ENCODE results near the gene SHQ1.
"Not testable (repeated sequence)": the region's sequence is repeated elsewhere in the genome, so short reads cannot be mapped to it uniquely, and the experiment has no call there.

The SHQ1 gene

DNA sequence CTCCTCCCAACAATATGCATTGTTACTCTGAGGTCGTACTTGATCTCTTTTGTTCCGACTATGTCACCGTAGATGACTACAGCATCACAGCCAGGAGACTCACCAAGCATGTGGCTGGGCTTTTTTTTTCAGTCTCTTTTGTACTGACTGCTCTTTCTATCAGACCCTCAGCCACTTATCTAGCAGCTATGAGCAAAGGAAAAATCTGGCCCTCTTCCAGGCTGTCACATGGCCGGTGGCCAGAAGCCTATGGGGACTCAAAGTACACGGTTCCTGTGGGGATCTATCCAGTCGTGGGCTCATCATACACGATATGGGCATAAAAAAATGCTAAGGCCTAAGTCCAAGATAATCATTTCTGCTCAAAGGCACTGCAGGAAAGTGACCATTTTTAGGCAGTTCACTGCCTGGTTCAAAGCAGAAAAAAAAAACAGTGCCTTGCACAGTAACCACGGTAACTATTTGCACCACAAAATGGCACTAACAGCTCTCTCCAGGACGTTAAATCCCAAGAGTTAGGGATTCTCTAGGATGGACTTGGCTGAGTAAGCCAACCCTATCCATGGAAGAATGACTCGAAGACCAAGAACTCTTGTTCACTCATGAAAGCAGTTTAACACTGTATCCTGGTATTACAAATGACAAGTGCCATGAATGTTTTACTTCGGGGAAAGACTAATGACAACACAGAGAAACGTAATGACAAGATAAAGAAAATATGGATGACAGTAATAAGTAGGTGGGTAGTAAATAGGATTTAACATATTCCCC lies 50.3 kb downstream of the SHQ1 start:
- DNase-seq: peak; percentile 54

DNA sequence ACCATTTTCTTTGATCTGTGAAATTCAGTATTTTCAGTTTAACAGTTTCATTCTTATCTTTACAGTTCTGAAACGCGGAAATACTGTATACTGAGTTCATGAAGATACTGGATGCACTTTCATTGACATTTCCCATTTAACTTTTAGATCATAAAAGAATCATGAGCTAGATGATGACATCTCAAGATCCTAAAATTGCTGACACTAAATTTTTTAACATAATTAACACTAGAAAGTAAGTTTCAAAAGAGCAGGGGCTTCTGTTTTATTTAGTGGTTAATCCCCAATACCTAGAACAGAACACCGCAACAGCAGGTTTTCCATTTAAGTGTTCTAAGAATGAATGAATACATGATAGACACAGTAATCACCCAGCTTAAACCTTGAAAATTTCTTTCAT lies 54.2 kb downstream of the SHQ1 start:
- no peak for DNase-seq

DNA sequence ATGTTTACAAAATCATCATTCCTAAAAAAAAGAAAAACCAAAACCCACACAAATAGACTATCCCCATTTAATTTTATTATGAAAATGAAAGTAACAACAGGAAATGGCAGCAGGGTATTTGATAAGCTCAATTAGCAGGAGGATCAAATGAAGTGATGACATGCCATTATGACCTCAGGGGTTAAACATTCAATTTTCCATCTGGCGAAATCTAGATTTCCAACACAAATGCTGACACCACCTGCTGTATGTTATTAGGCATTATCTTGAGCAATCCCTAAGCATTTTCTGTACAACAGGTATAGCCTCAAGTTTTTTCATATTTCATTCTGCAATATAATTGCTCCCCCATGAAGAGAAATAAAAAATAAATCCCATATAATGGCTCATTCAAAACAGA lies 57.1 kb downstream of the SHQ1 start:
- no peak for DNase-seq

DNA sequence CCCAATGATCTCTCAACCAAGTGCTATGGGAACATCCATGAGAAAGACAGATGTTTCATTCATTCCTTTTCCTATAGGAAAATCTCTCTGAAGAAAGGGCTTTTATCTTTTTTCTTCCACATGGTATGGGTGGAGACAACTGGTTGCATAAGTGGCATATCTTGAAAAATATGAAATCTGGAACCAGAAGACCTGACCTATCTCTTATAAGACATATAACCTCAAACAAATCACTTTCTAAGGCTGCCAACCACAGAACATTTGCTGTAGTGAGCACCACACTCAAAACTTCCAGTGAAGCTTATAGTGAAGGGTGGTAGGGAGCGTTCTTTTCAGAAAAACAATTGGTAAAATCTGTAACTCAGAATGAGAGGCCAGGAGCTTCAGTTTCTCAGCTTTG lies 58.5 kb downstream of the SHQ1 start:
- DNase-seq: no peak

DNA sequence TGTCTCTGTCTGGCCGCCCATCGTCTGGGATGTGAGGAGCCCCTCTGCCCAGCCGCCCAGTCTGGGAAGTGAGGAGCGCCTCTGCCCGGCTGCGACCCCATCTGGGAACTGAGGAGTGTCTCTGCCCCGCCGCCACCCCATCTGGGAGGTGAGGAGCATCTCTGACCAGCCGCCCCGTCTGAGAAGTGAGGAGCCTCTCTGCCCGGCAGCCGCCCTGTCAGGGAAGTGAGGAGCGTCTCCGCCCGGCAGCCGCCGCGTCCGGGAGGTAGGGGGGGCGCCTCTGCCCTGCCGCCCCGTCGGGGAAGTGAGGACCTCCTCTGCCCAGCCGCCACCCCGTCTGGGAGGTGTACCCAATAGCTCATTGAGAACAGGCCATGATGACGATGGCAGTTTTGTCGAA lies 60.0 kb downstream of the SHQ1 start:
- not testable (repeated sequence) for DNase-seq

DNA sequence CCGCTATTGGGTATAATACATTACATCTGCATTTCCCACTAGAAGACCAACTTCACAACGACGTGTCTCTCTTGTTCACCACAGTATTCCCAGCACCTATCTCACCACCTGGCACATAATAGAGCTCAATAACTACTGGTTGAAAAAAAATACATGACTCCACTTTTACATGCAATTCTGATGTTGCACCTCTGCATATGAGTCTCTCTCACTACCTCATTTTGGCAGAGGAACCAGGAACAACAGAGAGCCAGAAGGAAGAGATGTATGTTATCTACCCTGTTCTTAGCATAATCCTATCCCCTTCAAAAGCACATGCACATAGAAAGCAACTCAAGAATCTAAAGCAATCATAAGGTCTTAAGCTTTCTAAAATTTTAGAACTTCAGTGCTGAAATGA lies 61.6 kb downstream of the SHQ1 start:
- DNase-seq: no peak

DNA sequence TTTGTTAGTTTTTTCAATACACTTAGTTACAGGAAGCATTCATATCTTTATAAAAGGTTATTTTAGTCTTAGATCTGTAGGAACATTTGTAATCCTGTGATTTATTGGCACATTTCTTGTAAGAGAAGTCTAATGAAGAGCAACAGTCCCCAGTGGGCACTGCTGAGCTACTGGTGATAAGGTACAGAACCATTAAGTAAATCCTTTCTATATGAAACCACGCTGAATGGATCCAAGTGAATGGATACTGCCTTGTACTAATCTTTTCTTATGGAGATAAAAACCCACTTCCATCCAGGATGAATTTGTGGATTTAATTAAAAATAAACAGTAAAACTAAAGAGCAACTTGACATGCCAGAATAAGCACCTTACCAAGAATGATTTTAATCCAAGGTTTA lies 64.0 kb downstream of the SHQ1 start:
- DNase-seq: no peak

DNA sequence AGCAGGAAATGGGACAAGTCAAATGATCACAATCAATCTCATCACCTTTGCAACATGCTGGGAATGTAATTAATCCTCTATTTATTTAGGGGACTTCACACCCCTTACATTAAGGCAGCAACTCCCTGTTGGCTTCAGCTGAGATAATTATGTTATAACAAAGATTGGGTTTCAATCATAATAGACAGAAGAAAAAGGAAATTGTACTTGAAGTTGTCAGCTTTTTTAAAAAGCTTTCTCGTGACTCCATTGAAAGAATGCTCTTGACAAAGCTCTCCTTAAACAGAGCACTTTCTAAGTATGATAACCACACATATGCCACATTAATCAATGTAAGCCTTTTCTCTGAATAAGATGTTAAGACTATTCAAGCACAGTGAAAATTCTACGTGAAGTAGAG lies 65.7 kb downstream of the SHQ1 start:
- DNase-seq: no peak

DNA sequence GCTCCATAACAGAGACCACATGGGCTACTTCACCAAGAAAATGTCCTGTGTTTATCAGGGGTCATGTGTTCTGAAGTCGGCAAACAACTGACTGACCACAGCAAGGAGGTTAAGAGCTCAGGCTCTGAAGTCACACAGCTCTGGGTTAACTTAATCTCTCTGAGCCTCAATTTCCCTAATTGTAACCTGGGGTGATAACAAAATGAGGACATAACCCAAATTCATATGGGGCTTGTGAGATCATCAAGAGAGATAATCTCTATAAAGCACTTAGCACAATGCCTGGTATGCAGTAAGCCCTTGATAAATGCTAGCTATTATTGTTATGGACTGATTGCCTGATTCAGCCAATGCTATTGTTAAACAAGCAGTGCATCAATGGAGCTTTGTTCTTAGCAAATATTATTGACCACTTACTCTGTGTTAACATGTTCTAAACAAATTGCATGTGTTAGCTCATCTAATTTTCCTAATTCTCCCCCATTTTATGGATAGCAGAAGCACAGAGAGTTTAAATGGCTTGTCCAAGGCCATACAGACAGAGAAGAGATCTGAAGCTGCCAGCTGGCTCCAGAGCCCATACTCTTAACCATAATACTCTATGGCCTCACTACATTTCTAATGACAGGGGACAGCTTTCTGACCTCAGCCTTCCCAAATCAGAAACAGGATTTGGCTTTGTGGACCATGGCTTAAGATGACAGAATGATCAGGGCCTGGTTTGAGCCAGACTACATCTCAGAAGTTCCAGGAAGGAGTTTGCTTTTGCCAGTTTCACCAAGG lies 78.3 kb downstream of the SHQ1 start:
- DNase-seq: no peak

DNA sequence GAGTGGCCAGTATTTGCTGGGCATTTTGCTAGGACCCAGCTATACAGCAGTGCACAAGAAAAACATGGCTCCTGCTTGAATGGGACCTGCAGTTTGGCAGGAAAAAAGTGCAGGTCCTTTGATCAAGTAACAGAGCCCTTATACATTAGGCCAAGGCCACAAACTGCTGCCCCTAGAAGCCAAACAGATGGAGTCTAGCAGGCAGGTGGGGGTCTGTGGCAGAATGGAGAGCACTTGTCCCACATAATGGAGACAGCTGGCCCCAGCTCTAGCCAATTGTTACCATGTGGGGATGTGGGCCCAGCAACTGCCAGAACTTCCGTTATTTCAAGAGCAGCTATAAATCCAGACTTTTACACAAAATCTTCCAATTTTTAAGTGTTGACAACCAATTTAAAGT lies 79.3 kb downstream of the SHQ1 start:
- peak; percentile 28 for DNase-seq

DNA sequence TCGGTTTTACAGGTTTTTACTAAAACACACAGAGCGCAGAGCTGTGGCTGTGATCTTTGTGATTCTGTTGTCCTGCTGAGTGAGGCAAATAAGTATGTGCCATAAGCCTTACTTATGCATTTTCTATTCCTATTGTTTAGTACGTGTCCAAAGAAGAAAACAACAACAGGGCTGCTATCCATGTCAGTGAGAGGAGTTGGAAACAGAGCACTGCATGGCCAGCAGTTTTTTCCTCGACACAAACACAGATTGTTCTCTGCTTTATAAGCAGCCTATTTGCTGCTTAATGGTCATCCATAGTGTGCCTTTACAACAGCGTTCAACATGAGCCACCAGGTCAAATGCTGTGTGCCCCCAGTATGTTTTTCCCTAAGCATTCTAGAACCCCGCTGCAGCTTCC lies 79.8 kb downstream of the SHQ1 start:
- no peak for DNase-seq

DNA sequence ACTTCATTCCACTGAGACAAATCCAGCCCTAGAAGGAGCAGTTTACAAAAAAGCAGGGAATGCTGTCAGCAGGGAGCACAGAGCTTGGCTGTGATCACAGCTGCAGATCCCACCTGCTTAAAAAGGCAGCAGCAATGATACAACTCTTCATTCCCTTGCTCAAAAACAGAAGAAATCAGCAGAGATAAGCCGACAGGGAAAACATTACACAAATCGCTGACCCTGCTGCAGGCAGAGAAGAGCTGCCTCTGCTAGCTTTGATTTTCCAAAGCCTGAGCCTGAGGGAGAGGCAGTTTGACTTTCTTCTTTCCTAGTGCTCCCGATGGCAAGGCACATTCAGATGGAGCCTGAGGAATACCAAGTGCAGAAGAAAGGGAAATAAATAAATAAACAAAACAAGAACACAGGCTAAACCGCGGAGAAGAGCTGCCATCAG lies 80.2 kb downstream of the SHQ1 start:
- no peak for DNase-seq

DNA sequence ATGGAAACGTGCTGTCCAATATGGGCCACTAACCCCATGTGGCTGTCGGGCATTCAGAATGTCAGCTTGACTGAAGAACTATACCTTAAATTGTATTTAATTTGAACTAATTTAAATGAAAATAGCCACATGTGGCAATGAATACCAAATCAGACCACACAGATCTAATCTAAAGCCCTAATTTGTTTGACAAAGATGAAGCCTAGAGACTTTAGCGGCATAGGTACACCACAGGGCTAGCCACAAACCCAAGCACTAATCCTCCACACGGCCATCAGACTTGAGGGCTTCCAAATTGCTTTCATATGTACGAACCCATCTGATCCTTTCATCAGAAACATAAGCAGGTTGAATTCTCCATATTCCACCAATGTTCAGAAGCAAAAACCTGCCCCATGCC lies 81.4 kb downstream of the SHQ1 start:
- no peak for DNase-seq

DNA sequence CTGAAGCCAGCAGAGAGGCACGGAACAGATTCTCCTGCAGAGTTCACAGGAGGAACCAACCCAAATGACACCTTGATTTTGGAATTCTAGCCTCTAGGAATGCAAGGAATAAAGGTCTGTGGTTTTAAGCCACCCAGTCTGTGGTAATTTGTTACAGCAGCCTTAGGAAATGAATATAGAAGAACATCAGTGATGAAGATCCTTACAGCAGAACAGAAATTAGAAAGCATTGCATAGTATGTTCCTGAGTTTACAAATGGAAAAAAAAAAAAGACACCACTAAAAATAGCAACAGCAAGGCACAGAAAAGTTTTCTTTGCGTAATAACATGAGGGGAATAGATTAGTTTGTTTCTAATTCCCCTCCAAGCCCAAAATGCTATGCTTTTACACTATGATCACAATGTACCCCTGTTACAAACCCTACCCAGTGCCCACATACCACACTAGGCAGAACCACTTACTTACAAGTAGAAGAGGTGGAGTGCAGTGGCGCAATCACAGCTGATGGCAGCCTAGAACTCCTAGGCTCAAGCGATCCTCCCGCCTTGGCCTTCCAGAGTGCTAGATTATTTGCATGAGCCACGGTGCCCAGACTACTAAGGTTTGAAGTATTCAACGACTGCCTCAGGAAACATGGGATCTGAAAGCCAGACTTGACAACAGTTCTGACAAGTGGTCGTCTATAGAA lies 84.3 kb downstream of the SHQ1 start:
- DNase-seq: no peak

DNA sequence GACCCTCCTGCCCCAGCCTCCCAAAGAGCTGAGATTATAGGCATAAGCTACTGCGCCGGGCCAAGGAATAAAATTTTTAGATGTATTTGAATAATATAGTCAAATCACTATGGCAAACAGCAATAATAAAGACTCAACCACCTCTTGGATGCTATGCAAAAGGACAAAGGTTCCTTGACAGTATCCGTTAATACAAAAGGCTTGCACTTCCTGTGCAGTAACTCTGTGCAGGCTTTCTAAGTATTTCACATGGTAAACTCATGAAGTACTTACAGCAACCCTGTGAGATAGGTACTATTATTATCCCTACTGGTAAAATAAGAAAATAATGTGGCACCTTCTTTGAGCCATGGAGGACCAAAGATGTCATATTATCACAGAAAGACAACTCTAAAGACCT lies 86.8 kb downstream of the SHQ1 start:
- DNase-seq: no peak

DNA sequence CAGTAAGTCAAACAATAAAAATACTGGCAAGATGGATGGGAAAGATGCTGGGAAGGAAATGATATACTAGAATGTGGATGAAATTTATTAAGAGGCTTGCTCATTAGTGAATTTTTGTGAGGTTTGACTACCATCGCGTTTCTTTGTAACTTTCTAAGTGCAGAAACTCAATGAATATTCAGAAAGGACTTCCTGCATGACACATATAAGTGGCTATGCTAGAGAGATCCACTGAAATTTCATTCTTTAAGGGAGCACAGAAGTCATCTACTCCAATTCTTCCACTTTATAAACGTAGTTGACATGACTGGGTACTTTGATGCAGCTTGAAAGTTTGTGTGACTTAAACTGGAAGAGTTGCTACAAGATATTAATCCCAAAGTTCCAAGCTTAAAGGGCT lies 88.0 kb downstream of the SHQ1 start:
- no peak for DNase-seq

DNA sequence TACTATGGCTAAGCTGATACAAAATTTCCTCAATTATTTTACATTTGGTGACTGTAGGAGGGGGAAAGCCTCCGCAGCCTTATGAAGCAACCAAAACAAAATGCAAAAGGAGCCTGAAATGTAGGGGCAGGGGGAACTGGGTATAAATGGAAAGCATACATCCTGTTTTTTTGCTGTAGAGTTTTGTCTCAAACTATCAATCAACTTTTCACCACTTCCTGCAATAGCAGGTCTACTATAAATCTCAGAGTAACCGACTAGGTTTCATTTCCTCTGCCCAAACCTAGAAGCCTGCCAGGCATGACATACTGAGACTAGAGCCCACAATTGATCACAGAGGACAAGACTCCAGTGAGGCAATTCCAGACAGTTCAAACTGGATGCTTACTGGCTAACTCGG lies 91.3 kb downstream of the SHQ1 start:
- peak; percentile 64 for DNase-seq

DNA sequence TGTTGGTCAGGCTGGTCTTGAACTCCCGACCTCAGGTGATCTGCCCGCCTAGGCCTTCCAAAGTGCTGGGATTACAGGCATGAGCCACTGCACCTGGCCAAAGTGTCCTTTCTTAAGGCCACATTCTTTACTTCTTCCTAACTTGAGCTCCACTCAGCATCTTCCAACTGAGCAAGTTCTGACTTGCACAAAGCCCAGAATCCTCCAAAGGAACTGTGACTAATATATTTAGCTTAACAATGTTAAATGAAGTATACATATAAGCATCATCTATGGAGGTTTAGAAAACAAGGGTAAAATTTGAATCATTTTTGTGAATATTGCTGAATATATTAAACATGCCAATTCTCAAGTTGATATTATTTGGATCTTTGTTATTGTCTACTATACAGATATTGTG lies 93.7 kb downstream of the SHQ1 start:
- DNase-seq: no peak

DNA sequence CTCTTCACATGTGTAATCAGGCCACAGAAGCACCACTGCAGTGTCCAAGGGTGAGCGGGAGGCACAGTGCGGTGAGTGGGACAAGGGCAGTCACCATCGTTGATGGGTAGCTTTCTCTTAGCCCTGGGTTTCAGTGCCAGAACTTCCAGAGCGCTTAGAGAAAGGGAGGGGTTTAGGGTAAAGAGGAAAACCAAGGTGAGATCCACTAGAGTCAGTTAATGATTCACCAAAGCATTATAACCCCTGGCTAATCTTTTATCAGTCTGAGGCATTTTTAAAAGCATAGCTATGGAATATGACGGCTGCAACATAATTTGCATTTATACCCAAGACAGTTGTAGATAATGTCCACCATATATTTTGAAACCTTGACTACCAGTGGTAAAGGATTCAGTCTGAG lies 94.8 kb downstream of the SHQ1 start:
- no peak for DNase-seq

DNA sequence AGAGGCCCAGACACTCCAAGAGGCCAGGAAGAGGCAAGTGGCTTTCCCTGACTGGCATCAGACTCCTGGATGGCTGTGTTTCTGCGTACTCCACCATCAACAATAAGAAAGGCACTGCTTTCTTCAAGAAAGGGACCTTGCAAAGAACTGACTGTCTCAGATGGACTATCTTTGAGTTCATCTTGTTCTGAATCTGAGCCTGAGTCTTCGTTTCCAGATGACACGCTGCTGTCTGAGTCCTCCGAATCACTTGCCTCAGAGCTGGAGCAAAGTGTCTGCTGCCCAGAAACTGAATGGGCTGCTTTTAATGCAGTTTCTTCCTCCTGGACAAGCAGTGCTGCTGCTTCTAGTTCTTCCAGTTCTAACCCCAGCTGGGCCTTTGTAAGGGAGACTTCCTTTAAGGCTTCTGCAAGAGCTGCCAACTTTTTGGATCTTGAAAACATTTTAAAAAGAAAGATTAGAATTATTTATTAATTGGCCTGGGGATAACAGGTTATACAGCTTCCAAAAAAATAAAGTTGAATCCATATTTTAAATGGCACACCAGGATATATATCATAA lies 97.8 kb downstream of the SHQ1 start:
- DNase-seq: no peak

DNA sequence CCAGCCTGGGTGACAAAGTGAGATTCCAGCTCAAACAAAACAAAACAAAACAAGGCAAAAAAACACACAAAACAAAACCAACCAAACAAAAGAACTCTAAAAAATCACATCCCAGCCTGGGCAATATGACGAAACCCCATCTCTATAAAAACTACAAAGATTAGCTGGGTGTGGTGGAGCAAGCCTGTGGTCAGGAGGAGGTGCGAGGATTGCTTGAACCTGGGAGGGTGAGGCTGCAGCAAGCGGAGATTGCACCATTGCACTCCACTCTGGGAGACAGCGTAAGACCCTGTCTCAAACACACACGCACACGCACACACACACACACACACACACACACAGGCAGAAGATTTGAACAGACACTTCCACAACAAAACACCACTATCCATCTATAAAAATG lies 99.6 kb downstream of the SHQ1 start:
- no peak for DNase-seq

DNA sequence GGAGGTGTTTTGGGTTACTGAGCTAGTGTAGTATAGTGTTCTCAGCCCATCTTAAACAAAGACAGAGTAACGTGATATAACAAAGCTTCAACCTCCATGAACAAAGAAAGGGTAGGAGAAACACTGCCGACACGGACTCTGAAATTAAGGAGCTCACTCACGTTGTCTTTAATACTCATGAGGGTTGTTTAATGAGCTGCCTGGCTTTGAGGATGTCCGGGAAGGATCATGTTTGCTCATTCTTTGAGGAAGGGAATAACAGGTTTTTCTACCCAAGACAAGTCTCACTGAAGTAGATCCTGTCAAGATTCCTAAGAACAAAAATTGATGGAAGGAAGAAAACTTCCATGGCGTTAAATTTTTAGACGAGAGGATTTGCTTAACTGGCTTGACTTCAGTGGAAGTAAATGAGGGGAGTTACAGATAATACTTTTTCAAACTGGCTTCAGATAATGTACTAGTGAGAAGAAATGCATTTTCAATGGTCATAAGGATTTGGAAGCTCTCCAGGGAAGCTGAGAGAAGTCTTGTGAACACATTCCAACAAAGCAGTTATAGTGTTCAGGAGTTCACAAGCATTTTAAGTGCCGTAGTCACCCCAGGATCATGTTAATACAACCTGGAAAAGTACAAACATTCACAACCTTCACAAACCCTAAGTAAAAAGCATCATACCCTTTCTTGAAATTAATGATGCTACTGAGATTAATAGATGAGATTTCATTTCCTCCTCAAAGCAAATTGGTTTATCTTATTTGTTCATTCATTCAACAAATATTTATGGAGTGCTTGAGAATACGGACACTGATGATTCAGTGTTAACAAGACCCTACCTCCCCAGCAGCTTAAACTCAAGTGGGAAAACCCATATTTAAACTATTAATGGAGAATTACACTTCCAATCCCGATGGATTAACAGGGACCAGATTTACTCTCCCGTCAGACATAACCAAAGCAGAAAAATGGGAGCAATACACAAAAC lies 101.5 kb downstream of the SHQ1 start:
- DNase-seq: no peak

Measured in femur (tissue), 1 donor.